ENCODE data around the gene ZNF157.

Gene ZNF157

GRCh38 chrX:47448165-47448806 lies 77.9 kb downstream of the ZNF157 start:
- TF ChIP-seq POLR2A (IDR thresholded peaks at IDR 0.05; ENCODE audit: low read depth, low read length) = no peak
- no peak for TF ChIP-seq POLR2AphosphoS5 (IDR thresholded peaks at IDR 0.05; ENCODE audit: low read depth, low read length)
- no peak for TF ChIP-seq TAF1 (IDR thresholded peaks at IDR 0.05; ENCODE audit: borderline replicate concordance, low read depth, low read length)
- FAIRE-seq (no peak), DNase-seq (ENCODE audit: insufficient read length) (no peak)

GRCh38 chrX:47452112-47452511 lies 81.7 kb downstream of the ZNF157 start:
- no peak for FAIRE-seq
- no peak for DNase-seq (ENCODE audit: insufficient read length)
- TF ChIP-seq POLR2A (IDR thresholded peaks at IDR 0.05; ENCODE audit: low read depth, low read length) (no peak), TAF1 (IDR thresholded peaks at IDR 0.05; ENCODE audit: borderline replicate concordance, low read depth, low read length) (no peak), POLR2AphosphoS5 (IDR thresholded peaks at IDR 0.05; ENCODE audit: low read depth, low read length) (no peak)

- no peak for FAIRE-seq
- TF ChIP-seq TAF1 (IDR thresholded peaks at IDR 0.05; ENCODE audit: borderline replicate concordance, low read depth, low read length) = no peak
- no peak for TF ChIP-seq POLR2AphosphoS5 (IDR thresholded peaks at IDR 0.05; ENCODE audit: low read depth, low read length)
- TF ChIP-seq POLR2A (IDR thresholded peaks at IDR 0.05; ENCODE audit: low read depth, low read length) = no peak
These were observed 85.7 kb downstream of the ZNF157 start for GRCh38 chrX:47456080-47456479.

GRCh38 chrX:47458528-47458927 lies 88.2 kb downstream of the ZNF157 start:
- FAIRE-seq = no peak

More at GRCh38 chrX:47456080-47456479, 85.7 kb downstream of the ZNF157 start:
- DNase-seq (ENCODE audit: insufficient read length) = no peak

GRCh38 chrX:47460561-47460960 lies 90.2 kb downstream of the ZNF157 start:
- FAIRE-seq (no peak), DNase-seq (ENCODE audit: insufficient read length) (no peak)
- TF ChIP-seq POLR2A (IDR thresholded peaks at IDR 0.05; ENCODE audit: low read depth, low read length) (no peak), TAF1 (IDR thresholded peaks at IDR 0.05; ENCODE audit: borderline replicate concordance, low read depth, low read length) (no peak), POLR2AphosphoS5 (IDR thresholded peaks at IDR 0.05; ENCODE audit: low read depth, low read length) (no peak)

More at GRCh38 chrX:47458528-47458927, 88.2 kb downstream of the ZNF157 start:
- no peak for TF ChIP-seq POLR2A (IDR thresholded peaks at IDR 0.05; ENCODE audit: low read depth, low read length)
- TF ChIP-seq TAF1 (IDR thresholded peaks at IDR 0.05; ENCODE audit: borderline replicate concordance, low read depth, low read length) = no peak
- no peak for TF ChIP-seq POLR2AphosphoS5 (IDR thresholded peaks at IDR 0.05; ENCODE audit: low read depth, low read length)
- DNase-seq (ENCODE audit: insufficient read length) = no peak
